ENCODE measurements around the gene CSE1L.
"Not testable (repeated sequence)": the region's sequence is repeated elsewhere in the genome, so short reads cannot be mapped to it uniquely, and the experiment has no call there.

CSE1L gene

DNA sequence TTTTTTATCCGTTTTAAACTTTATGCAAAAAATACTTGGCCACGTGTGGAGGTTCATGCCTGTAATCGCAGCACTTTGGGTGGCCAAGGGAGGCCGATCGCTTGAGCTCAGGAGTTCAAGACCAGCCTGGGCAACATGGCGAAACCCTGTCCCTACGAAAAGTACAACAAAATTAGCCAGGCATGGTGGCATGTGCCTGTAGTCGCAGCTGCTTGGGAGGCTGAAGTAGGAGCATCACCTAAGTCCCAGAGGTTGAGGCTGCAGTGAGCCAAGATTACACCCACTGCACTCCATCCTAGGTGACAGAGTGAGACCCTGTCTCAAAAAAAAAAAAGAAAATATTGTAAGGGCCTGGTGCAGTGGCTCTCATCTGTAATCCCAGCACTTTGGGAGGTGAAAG is 45.0 kb downstream of the CSE1L start:
- Histone ChIP-seq H3K9ac (ENCODE audit: low read length) (no peak overlapping the region), H3K4me3 (ENCODE audit: low read depth in 1 of 2, low read length in 2 of 2) (no peak overlapping the region), H3K27me3 (ENCODE audit: control insufficient read depth in 1 of 2, insufficient read depth in 2 of 2, low read length in 2 of 2) (no peaks in the 10 kb centered on the region), H3K4me1 (ENCODE audit: insufficient read depth, low read length) (no peaks in the 10 kb centered on the region), H3K9me3 (ENCODE audit: low read length) (no peaks in the 10 kb centered on the region), H3K27ac (ENCODE audit: low read depth, low read length) (no peak overlapping the region), H3K36me3 (ENCODE audit: insufficient read depth, low read length) (peaks cover 59% of the 10 kb centered on the region)

DNA sequence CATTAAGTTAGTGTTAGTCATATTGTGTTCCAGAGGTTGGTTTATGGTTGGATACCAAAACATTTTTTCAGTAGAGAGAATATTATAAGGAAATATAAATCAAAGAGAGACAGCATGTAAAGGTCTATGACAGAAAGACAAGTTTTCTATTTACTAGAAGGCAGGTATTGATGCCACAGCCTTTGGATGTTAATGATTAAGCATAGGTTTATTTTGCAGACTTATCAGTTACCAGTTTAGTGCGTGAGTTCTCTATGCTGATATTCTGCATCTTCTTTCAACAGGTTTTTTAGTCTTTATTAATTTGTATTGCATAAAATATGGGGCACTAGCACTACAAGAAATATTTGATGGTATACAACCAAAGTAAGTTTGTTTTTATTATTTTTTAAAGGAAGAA is 45.6 kb downstream of the CSE1L start:
- no peak overlapping the region for H3K27ac ChIP-seq (ENCODE audit: low read depth, low read length)
- H3K4me3 ChIP-seq (ENCODE audit: low read depth in 1 of 2, low read length in 2 of 2), result no peak overlapping the region
- H3K36me3 ChIP-seq (ENCODE audit: insufficient read depth, low read length), result peaks cover 65% of the 10 kb centered on the region
- H3K4me1 ChIP-seq (ENCODE audit: insufficient read depth, low read length), result no peaks in the 10 kb centered on the region
- H3K9ac ChIP-seq (ENCODE audit: low read length), result no peak overlapping the region
- H3K9me3 ChIP-seq (ENCODE audit: low read length), result no peaks in the 10 kb centered on the region
- H3K27me3 ChIP-seq (ENCODE audit: control insufficient read depth in 1 of 2, insufficient read depth in 2 of 2, low read length in 2 of 2), result no peaks in the 10 kb centered on the region

GRCh38 chr20:49096203-49096730 is 50.2 kb downstream of the CSE1L start:
- H3K27ac ChIP-seq (ENCODE audit: low read depth, low read length), result no peak overlapping the region

DNA sequence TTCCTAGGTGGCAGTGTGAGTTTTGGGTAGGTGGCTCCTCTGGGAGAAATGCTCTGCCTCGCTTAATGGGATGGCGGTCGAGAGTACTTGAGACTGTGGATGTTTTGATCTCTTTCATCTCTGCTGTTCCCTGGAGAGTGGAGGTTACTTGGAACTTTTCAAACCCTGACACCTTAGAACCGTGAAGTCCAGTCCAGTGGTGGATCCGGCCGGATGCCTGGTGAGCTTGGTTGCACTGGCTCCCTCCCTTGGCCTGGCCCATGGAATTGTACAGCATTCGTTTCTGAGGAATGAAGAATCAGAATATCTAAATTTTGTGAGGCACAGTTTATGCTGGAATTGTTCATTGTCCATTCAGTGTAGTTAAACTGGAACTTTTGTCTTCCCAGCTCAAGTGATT is 51.0 kb downstream of the CSE1L start:
- Histone ChIP-seq H3K9me3 (ENCODE audit: low read length) (no peaks in the 10 kb centered on the region), H3K4me1 (ENCODE audit: insufficient read depth, low read length) (no peaks in the 10 kb centered on the region), H3K27me3 (ENCODE audit: control insufficient read depth in 1 of 2, insufficient read depth in 2 of 2, low read length in 2 of 2) (no peaks in the 10 kb centered on the region), H3K4me3 (ENCODE audit: low read depth in 1 of 2, low read length in 2 of 2) (no peak overlapping the region), H3K9ac (ENCODE audit: low read length) (no peak overlapping the region), H3K36me3 (ENCODE audit: insufficient read depth, low read length) (peaks cover 40% of the 10 kb centered on the region), H3K27ac (ENCODE audit: low read depth, low read length) (no peak overlapping the region)

More at GRCh38 chr20:49096203-49096730, 50.2 kb downstream of the CSE1L start:
- H3K9me3 ChIP-seq (ENCODE audit: low read length), result no peaks in the 10 kb centered on the region
- H3K4me1 ChIP-seq (ENCODE audit: insufficient read depth, low read length), result no peaks in the 10 kb centered on the region
- no peaks in the 10 kb centered on the region for H3K27me3 ChIP-seq (ENCODE audit: control insufficient read depth in 1 of 2, insufficient read depth in 2 of 2, low read length in 2 of 2)
- no peak overlapping the region for H3K9ac ChIP-seq (ENCODE audit: low read length)
- H3K4me3 ChIP-seq (ENCODE audit: low read depth in 1 of 2, low read length in 2 of 2), result no peak overlapping the region
- H3K36me3 ChIP-seq (ENCODE audit: insufficient read depth, low read length), result peaks cover 38% of the 10 kb centered on the region

DNA sequence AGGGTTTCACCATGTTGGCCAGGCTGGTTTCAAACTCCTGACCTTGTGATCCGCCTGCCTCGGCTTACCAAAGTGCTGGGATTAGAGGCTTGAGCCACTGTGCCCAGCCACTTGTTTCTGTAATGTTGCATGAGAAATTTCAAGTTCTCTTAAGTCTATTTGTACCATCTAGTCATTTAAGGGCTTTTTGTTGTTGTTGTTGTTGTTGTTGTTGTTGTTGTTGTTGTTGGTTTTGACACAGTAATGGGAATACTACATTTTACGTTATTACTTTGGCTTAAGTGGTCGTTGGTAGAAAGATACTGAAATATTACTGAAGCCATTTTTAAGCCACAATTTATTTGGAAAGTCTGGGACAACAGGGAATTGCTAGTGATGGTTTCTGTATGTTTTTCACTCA is 52.0 kb downstream of the CSE1L start:
- no peak overlapping the region for H3K4me3 ChIP-seq (ENCODE audit: low read depth in 1 of 2, low read length in 2 of 2)
- H3K9ac ChIP-seq (ENCODE audit: low read length), result no peak overlapping the region
- H3K4me1 ChIP-seq (ENCODE audit: insufficient read depth, low read length), result no peaks in the 10 kb centered on the region
- H3K27me3 ChIP-seq (ENCODE audit: control insufficient read depth in 1 of 2, insufficient read depth in 2 of 2, low read length in 2 of 2), result no peaks in the 10 kb centered on the region
- no peak overlapping the region for H3K27ac ChIP-seq (ENCODE audit: low read depth, low read length)
- peaks cover 46% of the 10 kb centered on the region for H3K36me3 ChIP-seq (ENCODE audit: insufficient read depth, low read length)
- H3K9me3 ChIP-seq (ENCODE audit: low read length), result no peaks in the 10 kb centered on the region

GRCh38 chr20:49099011-49099410 is 52.9 kb downstream of the CSE1L start:
- Histone ChIP-seq H3K4me3 (ENCODE audit: low read depth in 1 of 2, low read length in 2 of 2) (no peak overlapping the region), H3K27ac (ENCODE audit: low read depth, low read length) (no peak overlapping the region), H3K27me3 (ENCODE audit: control insufficient read depth in 1 of 2, insufficient read depth in 2 of 2, low read length in 2 of 2) (no peaks in the 10 kb centered on the region), H3K9ac (ENCODE audit: low read length) (no peak overlapping the region), H3K36me3 (ENCODE audit: insufficient read depth, low read length) (peaks cover 55% of the 10 kb centered on the region), H3K9me3 (ENCODE audit: low read length) (no peaks in the 10 kb centered on the region), H3K4me1 (ENCODE audit: insufficient read depth, low read length) (no peaks in the 10 kb centered on the region)

- not testable (repeated sequence) for H3K4me3 ChIP-seq (ENCODE audit: low read depth in 1 of 2, low read length in 2 of 2); H3K27ac ChIP-seq (ENCODE audit: low read depth, low read length); H3K4me1 ChIP-seq (ENCODE audit: insufficient read depth, low read length); H3K27me3 ChIP-seq (ENCODE audit: control insufficient read depth in 1 of 2, insufficient read depth in 2 of 2, low read length in 2 of 2); H3K9ac ChIP-seq (ENCODE audit: low read length); H3K9me3 ChIP-seq (ENCODE audit: low read length)
- peaks cover 51% of the 10 kb centered on the region for H3K36me3 ChIP-seq (ENCODE audit: insufficient read depth, low read length)
These were observed 54.2 kb downstream of the CSE1L start for GRCh38 chr20:49100292-49100691.

GRCh38 chr20:49100972-49101371 is 54.9 kb downstream of the CSE1L start:
- H3K4me3 ChIP-seq (ENCODE audit: low read depth in 1 of 2, low read length in 2 of 2), result no peak overlapping the region
- H3K9ac ChIP-seq (ENCODE audit: low read length), result no peak overlapping the region
- no peaks in the 10 kb centered on the region for H3K4me1 ChIP-seq (ENCODE audit: insufficient read depth, low read length)
- peaks cover 50% of the 10 kb centered on the region for H3K36me3 ChIP-seq (ENCODE audit: insufficient read depth, low read length)
- no peaks in the 10 kb centered on the region for H3K27me3 ChIP-seq (ENCODE audit: control insufficient read depth in 1 of 2, insufficient read depth in 2 of 2, low read length in 2 of 2)
- no peaks in the 10 kb centered on the region for H3K9me3 ChIP-seq (ENCODE audit: low read length)
- H3K27ac ChIP-seq (ENCODE audit: low read depth, low read length), result no peak overlapping the region

DNA sequence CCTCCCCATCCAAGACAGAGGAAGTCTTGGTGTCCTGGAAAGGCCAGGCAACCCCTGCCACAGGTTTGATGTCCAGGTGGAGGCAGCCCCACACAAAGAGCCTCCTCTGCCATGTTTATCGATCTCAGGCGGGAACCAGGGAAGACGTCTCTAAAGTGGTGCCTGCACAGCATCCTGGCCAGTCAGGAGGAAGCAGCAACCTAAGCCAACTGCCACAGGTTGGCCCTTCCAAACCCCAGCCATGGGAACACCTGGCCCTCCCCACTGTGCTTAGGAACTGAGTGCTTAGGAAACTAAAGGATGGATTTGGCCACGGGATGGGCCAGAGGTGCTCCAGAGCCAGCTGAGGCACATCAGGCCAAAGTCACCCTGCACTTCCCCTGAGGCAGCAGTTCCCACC is 56.9 kb downstream of the CSE1L start:
- Histone ChIP-seq H3K9ac (ENCODE audit: low read length) (no peak overlapping the region), H3K36me3 (ENCODE audit: insufficient read depth, low read length) (peaks cover 34% of the 10 kb centered on the region), H3K4me3 (ENCODE audit: low read depth in 1 of 2, low read length in 2 of 2) (no peak overlapping the region), H3K27me3 (ENCODE audit: control insufficient read depth in 1 of 2, insufficient read depth in 2 of 2, low read length in 2 of 2) (no peaks in the 10 kb centered on the region), H3K27ac (ENCODE audit: low read depth, low read length) (no peak overlapping the region), H3K4me1 (ENCODE audit: insufficient read depth, low read length) (no peaks in the 10 kb centered on the region), H3K9me3 (ENCODE audit: low read length) (no peaks in the 10 kb centered on the region)

- no peak overlapping the region for H3K27ac ChIP-seq (ENCODE audit: low read depth, low read length)
- no peaks in the 10 kb centered on the region for H3K27me3 ChIP-seq (ENCODE audit: control insufficient read depth in 1 of 2, insufficient read depth in 2 of 2, low read length in 2 of 2)
- H3K4me1 ChIP-seq (ENCODE audit: insufficient read depth, low read length), result no peaks in the 10 kb centered on the region
- no peak overlapping the region for H3K4me3 ChIP-seq (ENCODE audit: low read depth in 1 of 2, low read length in 2 of 2)
- H3K9me3 ChIP-seq (ENCODE audit: low read length), result no peaks in the 10 kb centered on the region
- no peak overlapping the region for H3K9ac ChIP-seq (ENCODE audit: low read length)
- H3K36me3 ChIP-seq (ENCODE audit: insufficient read depth, low read length), result peaks cover 34% of the 10 kb centered on the region
These were observed 57.7 kb downstream of the CSE1L start for GRCh38 chr20:49103647-49104364.

DNA sequence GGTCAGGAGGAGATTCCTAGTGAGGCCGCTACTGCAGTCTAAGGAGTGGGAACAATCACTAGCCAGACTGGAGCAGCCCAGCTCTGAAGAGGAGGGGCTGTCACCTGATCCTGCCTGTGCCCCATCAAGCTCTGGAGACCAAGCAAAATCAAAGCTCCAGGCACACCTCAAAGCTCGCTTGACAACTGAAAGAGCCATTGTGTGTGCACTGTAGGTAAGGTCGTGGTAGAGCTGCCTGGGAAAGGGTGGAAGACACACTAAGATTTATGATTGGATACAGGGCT is 58.2 kb downstream of the CSE1L start:
- Histone ChIP-seq H3K27ac (ENCODE audit: low read depth, low read length) (no peak overlapping the region), H3K36me3 (ENCODE audit: insufficient read depth, low read length) (peaks cover 34% of the 10 kb centered on the region), H3K4me3 (ENCODE audit: low read depth in 1 of 2, low read length in 2 of 2) (no peak overlapping the region), H3K9me3 (ENCODE audit: low read length) (no peaks in the 10 kb centered on the region), H3K4me1 (ENCODE audit: insufficient read depth, low read length) (no peaks in the 10 kb centered on the region), H3K27me3 (ENCODE audit: control insufficient read depth in 1 of 2, insufficient read depth in 2 of 2, low read length in 2 of 2) (no peaks in the 10 kb centered on the region), H3K9ac (ENCODE audit: low read length) (no peak overlapping the region)

- H3K27ac ChIP-seq (ENCODE audit: low read depth, low read length); H3K9me3 ChIP-seq (ENCODE audit: low read length); H3K27me3 ChIP-seq (ENCODE audit: control insufficient read depth in 1 of 2, insufficient read depth in 2 of 2, low read length in 2 of 2); H3K9ac ChIP-seq (ENCODE audit: low read length); H3K4me1 ChIP-seq (ENCODE audit: insufficient read depth, low read length); H3K4me3 ChIP-seq (ENCODE audit: low read depth in 1 of 2, low read length in 2 of 2): not testable (repeated sequence)
- peaks cover 34% of the 10 kb centered on the region for H3K36me3 ChIP-seq (ENCODE audit: insufficient read depth, low read length)
These were observed 59.0 kb downstream of the CSE1L start for GRCh38 chr20:49104979-49105547.
